IMR-90 (cell line): ENCODE results near the gene SLC25A33.

ENCODE experiments used
- BHLHE40 ChIP-seq: fragments of 150-350 bp; IDR thresholded peaks from 2 replicates; pipeline ENCODE4 v1.6.1; 2016; ENCODE audit warnings: mild to moderate bottlenecking, low read depth, low read length
- CTCF ChIP-seq: conservative IDR thresholded peaks from 2 replicates; pipeline ENCODE4 v1.5.1; 2012; ENCODE audit warnings: mild to moderate bottlenecking, low read depth, low read length, improper control_type of control experiment
- NFE2L2 ChIP-seq: fragments of 150-350 bp; IDR thresholded peaks from 2 replicates; pipeline ENCODE4 v1.6.1; 2016; ENCODE audit warnings: low read depth, mild to moderate bottlenecking, low read length
- SMC3 ChIP-seq: fragments of 150-350 bp; IDR thresholded peaks from 2 replicates; pipeline ENCODE4 v1.6.1; 2016; ENCODE audit warnings: low read depth, mild to moderate bottlenecking, antibody characterized with exemption, low read length, moderate library complexity

GRCh38 chr1:9569267-9569666, 30.0 kb downstream of the SLC25A33 start:
- TF ChIP-seq BHLHE40, result no peak
- TF ChIP-seq SMC3, result no peak
- TF ChIP-seq NFE2L2, result no peak
- no peak for TF ChIP-seq CTCF
